ENCODE measurements around the gene DNM1. TPM values are rescaled to one million over a fixed set of nuclear protein-coding genes. Genes with fewer than 3 reads are reported as not detected.

The DNM1 gene
- total and polyA plus RNA-seq, 2 experiments from 2014 or later, result 14.4 to 37.2 TPM

- H3K36me3 ChIP-seq (replicated peaks; ENCODE audit: insufficient read depth, low read depth), result no peaks in the 10 kb centered on the region
- H4K20me1 ChIP-seq (ENCODE audit: insufficient read depth, poor library complexity, severe bottlenecking), result no peaks in the 10 kb centered on the region
- no peak overlapping the region for H3K4me2 ChIP-seq
- TF ChIP-seq CTCF (IDR thresholded peaks at IDR 0.05; ENCODE audit: poor library complexity) (no peak), EZH2phosphoT487 (IDR thresholded peaks at IDR 0.05; ENCODE audit: low read depth, severe bottlenecking, unreplicated experiment) (no peak), EZH2 (IDR thresholded peaks at IDR 0.05; ENCODE audit: borderline replicate concordance) (no peak)
- no peak overlapping the region for H2AFZ ChIP-seq
- peak; percentile 8 for DNase-seq (ENCODE audit: low spot score)
- H3K4me1 ChIP-seq (ENCODE audit: insufficient read depth), result no peaks in the 10 kb centered on the region
- H3K9me3 ChIP-seq (ENCODE audit: low read depth), result no peaks in the 10 kb centered on the region
- H3K27me3 ChIP-seq, result no peaks in the 10 kb centered on the region
- no peaks in the 10 kb centered on the region for H3K9me2 ChIP-seq (replicated peaks; ENCODE audit: insufficient read depth)
- H3K79me2 ChIP-seq, result no peaks in the 10 kb centered on the region
- H3K27ac ChIP-seq, result no peak overlapping the region
- WGBS (ENCODE audit: low lambda C conversion rate, missing lambda C conversion rate), result 89% methylated on average over 16 of the region's 16 CpGs
- no peak overlapping the region for H3K4me3 ChIP-seq
Measured at GRCh38 chr9:128231638-128232527, 28.7 kb downstream of the DNM1 start.

- Histone ChIP-seq H2AFZ (no peak overlapping the region), H4K20me1 (ENCODE audit: insufficient read depth, poor library complexity, severe bottlenecking) (no peaks in the 10 kb centered on the region), H3K4me2 (no peak overlapping the region), H3K36me3 (replicated peaks; ENCODE audit: insufficient read depth, low read depth) (no peaks in the 10 kb centered on the region), H3K4me3 (no peak overlapping the region), H3K27me3 (no peaks in the 10 kb centered on the region), H3K79me2 (no peaks in the 10 kb centered on the region), H3K9me2 (replicated peaks; ENCODE audit: insufficient read depth) (no peaks in the 10 kb centered on the region), H3K4me1 (ENCODE audit: insufficient read depth) (no peaks in the 10 kb centered on the region), H3K27ac (no peak overlapping the region), H3K9me3 (ENCODE audit: low read depth) (no peaks in the 10 kb centered on the region)
- DNase-seq (ENCODE audit: low spot score), result peak; percentile 3
- WGBS (ENCODE audit: low lambda C conversion rate, missing lambda C conversion rate), result 88% methylated on average over 22 of the region's 22 CpGs
- no peak for TF ChIP-seq CTCF (IDR thresholded peaks at IDR 0.05; ENCODE audit: poor library complexity)
- no peak for TF ChIP-seq EZH2phosphoT487 (IDR thresholded peaks at IDR 0.05; ENCODE audit: low read depth, severe bottlenecking, unreplicated experiment)
- TF ChIP-seq EZH2 (IDR thresholded peaks at IDR 0.05; ENCODE audit: borderline replicate concordance), result no peak
Measured at GRCh38 chr9:128232528-128233428, 29.6 kb downstream of the DNM1 start.

GRCh38 chr9:128233817-128234406, 30.7 kb downstream of the DNM1 start:
- TF ChIP-seq CTCF (IDR thresholded peaks at IDR 0.05; ENCODE audit: poor library complexity), result no peak
- TF ChIP-seq EZH2 (IDR thresholded peaks at IDR 0.05; ENCODE audit: borderline replicate concordance), result no peak
- TF ChIP-seq EZH2phosphoT487 (IDR thresholded peaks at IDR 0.05; ENCODE audit: low read depth, severe bottlenecking, unreplicated experiment), result no peak
- DNase-seq (ENCODE audit: low spot score), result peak; percentile 2
- H3K79me2 ChIP-seq, result no peaks in the 10 kb centered on the region
- H3K4me3 ChIP-seq, result no peak overlapping the region
- no peak overlapping the region for H2AFZ ChIP-seq
- 96% methylated on average over 28 of the region's 28 CpGs for WGBS (ENCODE audit: low lambda C conversion rate, missing lambda C conversion rate)
- H3K9me2 ChIP-seq (replicated peaks; ENCODE audit: insufficient read depth), result no peaks in the 10 kb centered on the region
- no peak overlapping the region for H3K27ac ChIP-seq
- H3K4me1 ChIP-seq (ENCODE audit: insufficient read depth), result no peaks in the 10 kb centered on the region
- no peak overlapping the region for H3K4me2 ChIP-seq
- no peaks in the 10 kb centered on the region for H3K9me3 ChIP-seq (ENCODE audit: low read depth)
- H4K20me1 ChIP-seq (ENCODE audit: insufficient read depth, poor library complexity, severe bottlenecking), result no peaks in the 10 kb centered on the region
- H3K27me3 ChIP-seq, result no peaks in the 10 kb centered on the region
- no peaks in the 10 kb centered on the region for H3K36me3 ChIP-seq (replicated peaks; ENCODE audit: insufficient read depth, low read depth)
